Measurements from ENCODE around the gene CNOT1.
A peak's percentile ranks its signal among the peaks of the same experiment; 100 is the strongest.
"Not testable (repeated sequence)": the region's sequence is repeated elsewhere in the genome, so short reads cannot be mapped to it uniquely, and the experiment has no call there.

Gene CNOT1

DNA sequence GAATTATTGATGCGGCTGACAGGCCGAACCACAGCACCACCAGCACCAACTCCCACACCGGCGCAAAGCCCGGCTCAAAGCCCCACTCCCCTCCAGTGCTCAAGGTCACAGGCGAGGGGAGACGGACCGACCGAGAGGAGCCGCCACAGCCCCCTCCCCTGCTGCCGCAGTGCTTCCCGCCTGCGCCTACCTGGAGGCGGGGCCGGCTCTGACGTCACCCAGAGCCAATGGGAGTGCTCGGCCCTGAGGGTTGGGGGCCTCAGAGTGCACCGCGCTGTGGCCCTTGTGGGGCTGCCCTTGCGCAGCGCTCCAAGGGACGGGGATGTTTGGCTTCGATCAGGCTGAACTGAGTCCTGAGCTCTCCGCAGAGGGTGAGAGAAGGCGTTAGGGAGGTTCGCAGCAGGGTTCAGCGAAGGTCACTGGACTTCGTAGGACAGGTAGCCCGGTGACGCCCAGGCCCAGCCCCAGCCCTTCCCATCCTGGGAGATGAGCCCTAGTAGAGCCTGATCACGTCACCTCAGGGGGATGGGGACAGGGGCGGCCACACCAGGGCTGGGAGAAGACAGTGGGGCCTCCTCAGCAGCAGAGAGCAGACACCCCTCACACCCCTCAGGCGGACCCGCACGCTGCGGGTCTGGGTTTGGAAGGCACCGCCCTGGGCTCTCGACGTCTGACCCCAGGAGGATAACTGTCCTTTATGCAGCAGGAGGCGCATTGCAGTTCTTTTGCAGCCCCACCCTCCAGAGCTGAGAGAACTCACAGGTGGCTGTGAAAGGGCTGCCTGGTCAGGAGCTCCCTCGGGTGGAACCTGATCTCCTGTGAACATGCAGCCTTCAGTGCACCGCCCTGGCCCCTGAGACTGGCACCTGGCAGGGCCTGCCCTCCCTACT, 128.1 kb downstream of the CNOT1 start:
- DNase-seq, result peak; percentile 20

DNA sequence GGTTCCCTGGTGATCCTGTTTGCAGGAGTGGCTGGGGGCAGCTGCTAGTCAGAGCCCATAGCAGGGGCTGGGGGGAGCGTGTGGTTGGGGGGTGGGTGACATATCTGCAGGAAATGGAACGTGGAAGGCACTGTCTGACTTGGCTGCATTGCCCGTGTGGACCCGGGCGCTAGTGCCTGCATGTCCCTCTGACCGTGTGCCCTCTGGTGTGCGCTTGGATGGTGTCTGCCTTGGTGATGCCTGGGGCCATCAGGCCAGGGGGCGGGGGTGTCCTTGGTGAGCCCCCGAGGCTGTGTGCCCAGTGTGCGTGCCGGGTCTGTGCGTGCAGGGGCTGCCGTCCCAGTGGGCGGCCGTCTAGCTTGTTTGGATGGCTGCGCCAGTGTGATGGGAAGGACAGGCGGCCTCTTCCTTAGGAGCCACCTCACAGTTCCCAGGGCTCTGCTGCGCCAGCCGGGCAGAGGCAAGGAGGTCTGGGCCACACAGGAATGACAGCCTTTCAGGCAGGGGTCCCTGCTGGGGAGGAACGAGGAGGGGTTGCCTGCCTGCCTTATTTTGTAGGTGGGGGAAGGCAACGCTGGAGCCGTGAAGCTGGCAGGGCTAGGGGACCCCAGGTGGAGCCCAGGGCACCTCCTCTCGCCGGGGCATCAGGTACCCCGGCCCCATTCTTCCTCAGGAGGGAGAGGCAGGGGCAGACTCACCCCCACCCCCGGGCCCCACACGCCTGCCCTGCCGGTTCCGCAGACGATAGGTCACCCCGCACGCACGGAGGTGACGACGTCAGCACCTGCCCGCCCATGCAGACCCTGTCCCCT, 129.0 kb downstream of the CNOT1 start:
- no peak for DNase-seq

DNA sequence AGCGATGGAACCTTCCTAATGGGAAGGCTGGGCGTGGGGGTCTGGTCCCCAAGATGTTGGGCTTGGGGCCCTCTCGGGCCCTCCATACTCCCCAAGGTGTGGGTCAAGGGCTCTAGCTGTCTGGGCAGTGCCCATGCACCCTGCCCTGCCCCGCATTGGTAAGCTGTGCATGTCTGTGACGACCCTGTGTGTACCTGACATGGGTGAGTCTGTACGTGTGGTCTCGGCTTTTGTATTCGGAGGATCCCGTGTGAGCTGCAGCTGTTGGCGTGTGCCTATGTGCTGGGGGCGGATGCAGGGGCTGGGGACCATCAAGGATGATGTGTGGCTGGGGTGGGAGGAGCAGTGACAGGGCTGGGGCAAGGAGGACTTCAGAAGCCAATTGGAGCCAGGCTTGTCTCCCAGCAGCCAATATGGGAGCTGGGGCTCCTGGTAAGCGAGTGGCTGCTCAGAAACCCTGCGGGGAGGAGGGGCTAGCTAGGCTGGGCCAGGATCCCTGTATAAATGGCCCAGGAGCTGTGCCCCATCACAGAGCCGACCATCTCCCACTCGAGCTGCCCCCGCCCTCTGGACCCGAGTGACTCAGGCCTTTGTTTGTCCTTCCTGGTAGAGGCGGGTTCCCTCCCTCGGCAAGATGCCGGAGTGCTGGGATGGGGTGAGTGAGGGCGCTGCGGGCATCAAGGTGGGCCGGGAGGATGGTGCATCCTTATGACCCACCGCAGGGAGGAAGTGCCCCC, 129.8 kb downstream of the CNOT1 start, which contains the start of gene NDRG4:
Gene NDRG4 (plus strand): TSS at position 529 of the 737 bp plus-strand sequence. CDS start 106 bp downstream, at position 635.
- peak; percentile 60 for DNase-seq

DNA sequence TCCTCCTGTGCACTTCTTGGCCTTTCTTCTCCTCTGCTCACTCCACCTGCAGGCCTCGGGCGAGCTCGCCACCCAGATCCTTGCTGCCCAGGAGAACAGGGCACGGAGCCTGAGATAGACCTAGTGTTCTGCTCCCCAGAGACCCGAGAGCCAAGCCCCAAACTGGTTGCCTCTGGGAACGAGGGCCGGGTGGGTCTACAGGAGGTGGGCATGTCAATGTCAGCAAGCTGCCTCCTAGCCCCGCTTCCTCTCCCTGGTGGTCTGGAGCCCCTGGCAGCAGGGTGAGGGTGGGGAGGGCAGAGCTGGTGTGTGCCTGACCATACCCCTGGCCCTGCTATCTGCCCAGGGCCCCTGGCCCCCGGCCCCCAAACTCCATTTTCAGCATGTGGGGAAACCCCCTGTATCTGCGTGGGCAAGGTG, 130.5 kb downstream of the CNOT1 start:
- no peak for DNase-seq

DNA sequence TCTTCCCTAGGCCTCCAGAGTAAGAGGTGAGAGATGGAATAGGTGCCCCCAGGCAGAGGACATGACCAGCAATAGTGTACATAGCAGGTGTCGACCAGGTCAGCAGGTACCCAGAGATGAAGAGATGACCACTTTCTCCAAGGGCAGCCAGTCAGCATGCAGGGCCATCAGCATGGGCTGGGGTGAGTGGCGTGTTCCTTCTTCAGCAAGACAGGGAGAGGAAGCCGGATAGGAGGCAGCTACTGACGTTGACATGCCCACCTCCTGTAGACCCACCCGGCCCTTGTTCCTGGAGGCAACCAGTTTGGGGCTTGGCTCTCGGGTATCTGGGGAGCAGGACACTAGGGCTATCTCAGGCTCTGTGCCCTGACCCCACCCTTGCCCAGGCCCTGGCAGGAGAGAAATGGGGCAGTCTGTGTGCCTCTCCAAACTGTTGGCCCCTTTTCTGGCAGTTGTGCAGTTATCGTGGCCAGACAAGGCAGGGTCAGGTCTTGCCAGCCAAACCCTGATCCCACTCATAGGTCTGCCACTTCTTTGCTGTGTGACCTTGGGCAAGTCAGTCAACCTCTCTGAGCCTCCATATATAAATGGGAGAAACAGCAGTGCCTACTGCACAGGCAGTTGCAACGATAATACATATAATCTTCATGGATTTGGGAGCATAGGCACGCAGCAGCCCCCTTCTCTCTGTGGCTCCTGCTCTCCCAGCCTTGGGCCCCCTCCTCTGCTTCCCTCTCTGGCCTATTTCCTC, 131.1 kb downstream of the CNOT1 start:
- DNase-seq, result no peak

DNA sequence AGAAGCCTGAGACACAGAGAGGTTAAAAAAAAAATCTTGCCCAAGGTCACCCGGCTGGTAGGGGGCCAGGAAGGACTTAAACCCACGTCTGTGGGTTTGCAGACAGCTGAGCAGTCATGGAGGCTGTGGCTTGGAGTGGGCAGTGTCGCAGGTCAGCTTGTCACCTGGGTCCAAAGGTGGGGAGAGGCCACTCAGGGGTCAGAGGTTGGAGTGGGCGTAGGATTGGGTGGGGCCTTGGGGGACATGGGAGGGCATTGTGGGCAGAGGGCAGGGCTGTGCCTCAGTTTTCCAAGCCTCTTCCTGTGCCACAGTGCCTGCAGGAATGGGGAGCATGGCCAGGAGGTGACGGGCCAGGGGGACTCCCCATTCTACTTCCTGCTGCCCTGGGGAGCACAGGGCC, 131.7 kb downstream of the CNOT1 start:
- DNase-seq, result no peak

DNA sequence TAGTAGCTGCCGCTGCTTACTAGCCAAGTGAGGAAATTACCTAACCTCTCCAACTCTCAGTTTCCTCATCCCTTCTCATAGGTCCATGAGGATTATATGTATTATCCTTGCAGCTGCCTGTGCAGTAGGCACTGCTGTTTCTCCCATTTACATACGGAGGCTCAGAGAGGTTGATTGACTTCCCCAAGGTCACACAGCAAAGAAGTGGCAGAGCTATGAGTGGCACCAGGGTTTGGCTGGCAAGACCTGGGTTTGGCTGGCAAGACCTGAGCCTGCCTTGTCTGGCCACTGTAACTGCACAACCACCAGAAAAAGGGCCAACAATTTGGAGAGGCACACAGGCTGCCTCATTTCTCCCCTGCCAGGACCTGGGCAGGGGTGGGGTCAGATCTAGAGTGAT, 132.2 kb downstream of the CNOT1 start:
- DNase-seq, result no peak

DNA sequence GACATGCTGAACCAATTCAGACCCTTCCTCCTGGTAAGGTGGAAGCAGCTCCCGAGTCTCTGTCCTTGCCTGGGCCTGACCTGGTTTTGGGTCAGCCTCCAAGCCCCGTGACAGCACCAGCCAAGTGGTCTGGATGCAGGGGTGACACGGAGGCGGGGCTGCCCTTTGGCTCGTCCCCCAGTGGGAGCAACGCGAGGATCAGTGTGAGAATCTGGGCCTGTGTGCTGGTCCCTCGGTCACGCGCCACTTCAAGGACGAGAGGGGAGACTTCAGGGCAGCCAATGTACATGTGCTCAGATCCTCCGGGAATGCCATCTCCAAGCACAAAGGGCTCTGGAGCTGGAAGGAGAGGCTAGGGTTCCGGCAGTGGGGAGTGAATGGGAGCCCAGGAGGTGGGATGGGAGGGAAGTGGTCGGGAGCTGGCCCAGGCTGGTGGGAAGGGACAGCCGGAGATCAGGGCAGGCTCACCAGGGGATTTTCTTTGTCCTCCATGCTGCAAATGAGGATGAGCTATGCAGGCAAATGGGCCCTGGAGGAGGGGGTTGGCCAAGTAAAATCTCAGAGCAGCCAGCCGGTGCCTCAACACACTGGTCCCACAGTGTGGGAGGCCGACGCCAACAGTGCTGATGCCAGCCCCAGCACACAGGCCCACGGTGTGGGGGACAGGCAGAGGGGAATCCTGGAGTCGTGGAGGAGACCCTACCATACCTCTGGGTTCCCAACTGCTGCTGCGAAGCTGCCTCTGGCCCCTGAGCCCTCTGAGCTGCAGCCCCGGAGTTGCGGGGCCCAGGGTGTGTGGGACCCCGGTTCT, 133.9 kb downstream of the CNOT1 start:
- no peak for DNase-seq

DNA sequence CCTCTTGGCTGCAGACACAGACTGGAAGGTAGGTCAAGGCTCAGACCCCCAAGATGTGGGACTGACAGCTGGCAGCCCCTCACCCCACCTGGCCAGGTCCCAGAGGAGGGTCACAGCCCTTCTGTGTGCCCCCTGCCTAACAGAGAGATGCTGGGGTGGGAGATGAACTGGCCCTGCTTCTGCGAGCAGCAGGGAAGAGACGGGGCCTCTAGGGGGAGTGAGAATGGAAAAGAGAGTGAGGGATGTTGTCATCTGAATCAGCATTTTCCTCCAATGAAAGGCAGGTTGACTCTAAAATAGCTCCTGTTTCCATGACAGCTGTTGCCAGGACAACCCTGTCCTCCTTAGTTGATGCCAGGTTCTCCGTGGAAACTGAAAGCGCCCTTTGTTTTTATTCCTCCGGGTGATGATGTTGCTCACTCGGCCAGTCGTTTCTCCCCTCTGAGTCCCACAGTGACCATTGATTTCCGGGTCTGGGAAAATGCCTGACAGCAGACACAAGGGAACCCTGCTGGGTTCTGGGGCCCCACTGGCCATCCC, 134.6 kb downstream of the CNOT1 start:
- DNase-seq, result peak; percentile 92

DNA sequence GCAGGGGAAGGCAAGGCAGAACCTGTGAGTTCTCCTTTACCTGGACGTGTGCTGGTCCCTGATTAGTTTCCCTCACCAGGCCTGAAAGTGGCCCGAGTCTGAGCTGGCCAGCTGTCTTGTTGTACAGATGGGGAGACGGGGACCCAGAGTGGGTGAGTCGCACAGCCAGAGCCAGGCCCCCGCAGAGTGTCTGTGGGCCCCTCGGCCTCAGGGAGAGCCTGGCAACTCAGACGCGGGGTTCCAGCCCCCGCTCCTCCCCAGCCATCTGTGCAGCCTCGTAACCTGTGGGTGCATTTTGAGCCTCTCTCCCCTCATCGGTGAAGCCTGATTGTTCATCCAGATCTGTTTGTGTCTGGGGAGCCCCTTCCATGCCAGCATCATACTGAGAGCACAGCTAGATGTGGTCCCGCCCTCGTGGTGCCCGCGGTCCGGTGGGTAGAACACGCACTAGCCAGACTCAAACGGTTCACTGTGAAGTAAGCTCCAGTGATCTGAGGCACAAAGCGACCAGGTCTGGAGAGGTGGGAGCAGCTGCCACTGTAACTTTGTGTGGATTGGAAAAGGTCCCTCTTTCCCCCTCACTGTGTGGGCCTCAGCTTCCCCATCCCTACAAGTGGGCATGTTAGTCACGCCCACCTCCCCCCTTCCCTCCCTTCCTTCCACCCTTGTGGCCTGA, 135.7 kb downstream of the CNOT1 start:
- DNase-seq, result no peak

DNA sequence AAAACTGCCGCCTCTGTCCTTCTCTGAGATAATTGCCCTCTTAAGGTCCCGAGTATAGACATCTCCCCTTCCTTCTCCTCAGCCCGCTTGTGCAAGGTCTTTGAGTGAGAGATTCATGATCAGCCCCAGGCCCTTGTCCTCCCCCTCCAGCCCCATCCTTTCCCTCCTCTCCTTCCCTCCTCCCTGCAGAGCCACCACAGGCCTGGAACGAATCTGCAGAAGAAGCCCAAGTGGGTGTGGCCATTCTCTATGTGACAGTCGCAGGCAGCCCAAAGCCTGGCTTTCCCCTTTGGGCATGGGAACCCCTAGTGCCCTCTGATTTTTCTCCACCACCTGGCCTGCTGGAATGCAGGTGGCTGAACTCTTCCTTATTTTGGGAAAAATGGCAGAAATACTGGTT, 136.9 kb downstream of the CNOT1 start:
- DNase-seq, result no peak

DNA sequence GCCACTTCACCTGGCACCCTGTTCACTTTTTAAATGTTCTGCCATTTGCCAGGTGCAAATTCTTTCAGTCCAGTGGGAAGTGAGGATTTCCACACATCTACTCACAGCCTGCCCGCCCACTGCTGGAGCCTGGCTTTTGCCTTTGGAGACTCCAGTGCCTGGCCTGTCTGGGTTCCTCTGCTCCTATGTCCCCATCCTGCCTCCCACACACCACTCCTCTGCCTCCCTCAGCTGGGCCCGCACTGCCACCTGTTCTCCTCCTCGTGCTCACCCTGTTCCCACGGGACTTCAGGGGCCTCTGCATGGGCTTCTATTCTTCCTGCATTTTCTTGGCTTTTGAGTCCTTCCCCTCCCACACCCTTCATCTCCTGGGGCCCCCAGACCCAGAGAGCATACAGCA, 137.6 kb downstream of the CNOT1 start:
- DNase-seq, result no peak

DNA sequence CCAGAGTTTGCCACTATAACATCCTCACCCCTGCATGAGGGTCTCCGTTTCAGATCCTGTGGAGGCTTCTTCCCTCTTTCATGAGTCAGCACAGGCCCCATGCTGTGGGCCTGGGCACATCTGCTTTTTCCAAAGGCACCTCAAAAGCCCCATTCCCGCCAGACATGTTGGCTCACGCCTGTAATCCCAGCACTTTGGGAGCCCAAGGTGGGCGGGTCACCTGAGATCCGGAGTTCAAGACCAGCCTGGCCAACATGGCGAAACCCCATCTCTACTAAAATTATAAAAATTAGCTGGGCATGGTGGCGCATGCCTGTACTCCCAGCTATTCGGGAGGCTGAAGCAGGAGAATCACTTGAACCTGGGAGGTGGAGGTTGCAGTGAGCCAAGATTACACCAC, 139.1 kb downstream of the CNOT1 start:
- not testable (repeated sequence) for DNase-seq

DNA sequence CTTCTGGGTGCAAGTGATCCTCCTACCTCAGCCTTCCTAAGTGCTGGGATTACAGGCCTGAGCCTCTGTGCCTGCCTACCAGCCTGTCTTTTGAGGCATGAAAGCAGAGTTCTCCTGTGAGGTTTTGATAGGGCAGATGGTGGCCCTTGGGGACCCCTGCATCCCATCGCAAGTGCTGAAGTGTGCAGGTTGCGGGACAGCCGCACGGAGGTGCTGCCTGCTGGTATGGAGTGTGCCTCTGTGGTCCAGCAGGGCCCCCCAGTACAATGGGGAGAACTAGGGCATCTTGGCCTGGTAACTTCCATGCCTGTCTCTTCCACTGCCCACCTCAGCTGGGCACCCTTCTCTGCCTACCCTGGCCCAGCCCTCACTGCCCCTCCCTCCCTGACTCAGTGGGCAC, 139.6 kb downstream of the CNOT1 start:
- DNase-seq, result no peak

DNA sequence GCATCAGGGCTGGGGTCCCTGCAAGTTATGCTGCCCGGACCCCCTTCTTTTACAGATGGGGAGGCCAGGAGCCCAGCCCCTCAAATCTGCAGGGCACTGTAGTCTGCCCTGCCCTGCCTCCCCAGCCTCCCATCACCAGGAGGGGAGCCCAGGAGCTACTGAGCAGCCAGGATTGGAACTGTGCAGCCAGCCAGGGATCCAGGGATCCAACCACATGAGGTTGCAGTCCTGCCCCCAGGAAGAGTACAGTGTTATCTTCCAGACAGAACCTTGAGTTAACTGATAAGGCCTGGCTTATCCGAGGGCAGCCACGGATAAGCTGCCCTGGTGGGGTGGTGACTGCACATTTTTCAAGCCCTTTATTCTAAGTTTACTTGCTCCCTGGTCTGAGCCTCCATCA, 141.1 kb downstream of the CNOT1 start:
- no peak for DNase-seq

DNA sequence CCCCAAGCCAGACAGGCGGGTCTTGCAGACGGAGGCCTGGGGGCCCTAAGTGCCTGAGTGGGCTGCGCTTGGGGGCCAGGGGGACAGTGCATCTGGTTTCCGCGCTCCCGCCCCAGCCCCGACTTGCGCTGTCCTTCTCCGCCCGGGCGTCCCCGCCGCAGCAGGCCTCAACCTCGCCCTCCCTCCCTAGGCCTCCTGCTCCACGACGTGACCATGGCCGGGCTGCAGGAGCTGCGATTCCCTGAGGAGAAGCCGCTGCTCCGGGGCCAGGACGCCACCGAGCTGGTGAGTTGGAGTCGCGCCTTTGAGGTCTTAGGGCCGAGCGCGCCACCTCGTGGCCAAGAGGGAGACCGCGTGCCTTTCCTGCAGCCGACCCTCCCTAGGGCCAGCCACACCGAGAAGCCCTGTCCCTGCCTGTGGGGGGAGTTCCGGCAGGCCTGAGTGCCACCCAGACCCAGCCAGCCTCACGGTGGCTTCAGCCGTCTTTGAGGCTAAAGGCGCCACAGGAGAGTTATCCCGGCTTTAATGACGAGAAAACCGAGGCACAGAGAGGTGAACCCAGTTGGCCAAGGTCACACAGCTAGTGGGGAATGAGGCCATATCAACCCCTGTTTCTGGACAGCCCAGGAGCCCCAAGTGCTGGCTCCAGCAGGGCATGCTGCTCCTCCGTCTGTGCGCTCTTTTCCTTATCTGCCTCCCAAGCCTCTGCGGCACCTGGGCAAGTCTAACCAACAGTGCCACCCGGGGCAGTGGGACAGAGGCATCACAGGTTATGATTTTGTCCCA, 141.9 kb downstream of the CNOT1 start:
- peak; percentile 16 for DNase-seq

DNA sequence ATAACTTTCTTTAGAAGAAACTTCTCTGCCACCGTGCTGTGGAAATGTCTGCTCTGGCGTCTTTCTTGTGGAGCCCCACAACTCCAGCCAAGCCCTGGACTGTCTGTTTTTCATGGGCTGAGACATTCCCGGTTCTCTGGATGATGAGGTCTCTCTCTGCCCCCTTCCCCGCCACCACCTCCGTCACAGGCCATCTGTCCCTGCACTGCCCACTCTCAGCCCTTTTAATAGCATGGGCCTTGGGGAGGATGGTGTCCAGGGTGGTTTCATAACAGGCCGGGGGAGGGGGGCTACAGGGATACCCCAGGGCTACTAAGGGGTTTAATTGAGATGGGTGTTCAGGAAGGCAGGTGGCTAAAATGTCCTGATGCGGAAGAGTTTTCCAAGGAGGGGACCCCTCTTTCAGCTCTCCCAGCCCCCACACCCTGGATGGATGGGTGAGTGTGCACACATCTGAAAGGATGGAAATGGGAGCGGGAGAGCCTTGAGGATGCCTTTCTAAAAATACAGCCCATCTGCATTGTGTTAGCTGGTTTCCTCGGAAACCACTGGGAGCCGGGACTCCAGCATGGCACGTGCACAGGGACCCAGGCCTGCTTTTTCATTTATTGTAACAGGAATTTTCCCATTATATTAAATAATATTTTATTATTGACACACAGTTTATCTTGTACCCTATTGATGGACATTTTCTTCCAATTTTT, 144.3 kb downstream of the CNOT1 start:
- DNase-seq, result no peak

DNA sequence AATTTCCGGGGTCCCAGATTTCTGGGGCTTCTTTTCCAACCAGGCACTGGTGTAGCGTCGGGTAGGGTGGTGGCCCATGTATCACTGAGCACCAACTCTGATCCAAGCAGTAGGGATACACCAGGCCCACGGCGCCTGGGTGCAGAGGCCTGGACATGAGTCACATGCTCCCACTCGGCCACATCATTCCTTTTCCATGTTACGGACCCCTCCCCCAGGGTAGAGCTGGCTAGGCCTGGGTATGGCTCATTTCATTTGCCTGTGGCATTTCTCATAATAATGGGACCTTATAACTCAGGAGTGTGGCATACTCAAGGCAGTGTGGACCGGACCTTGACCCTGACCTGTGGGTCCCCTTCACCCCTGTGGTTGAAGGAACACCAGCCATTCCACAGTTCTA, 147.7 kb downstream of the CNOT1 start:
- no peak for DNase-seq

DNA sequence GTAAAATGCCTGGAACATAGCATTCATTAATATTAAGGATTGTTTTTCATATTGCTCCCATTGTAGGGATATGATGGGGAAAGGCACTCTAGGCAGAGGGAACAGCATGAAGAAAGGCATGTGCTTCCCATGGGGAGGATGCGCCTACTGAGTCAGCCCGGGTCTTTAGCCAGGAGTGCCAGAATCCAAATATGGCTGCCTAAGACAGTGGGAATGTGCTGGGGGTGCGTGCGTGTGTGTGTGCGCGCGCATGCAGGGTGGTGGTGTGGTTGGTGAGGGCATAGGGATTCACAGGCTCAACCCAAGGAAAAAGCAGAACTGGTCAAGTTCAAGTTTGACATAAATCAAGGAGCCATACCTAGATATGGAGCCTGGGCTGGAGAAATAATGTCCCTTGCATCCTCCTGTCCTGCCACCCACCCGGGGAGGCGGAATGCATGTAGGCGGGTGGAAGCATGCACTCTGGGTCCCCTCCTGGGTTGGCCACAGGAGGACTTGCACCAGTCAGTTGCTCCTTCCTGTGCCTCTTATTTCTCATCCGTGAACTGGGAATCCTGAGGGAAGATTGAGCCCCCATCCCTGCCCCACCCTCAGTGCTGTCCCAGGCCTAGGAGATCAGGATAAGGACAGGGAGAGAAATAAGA, 148.3 kb downstream of the CNOT1 start:
- DNase-seq, result no peak

Measured in DMS 273 treated with DMSO at 0.1 percent for 48 hours (cell line).